ENCODE measurements around the gene ALKBH3.
A peak's percentile ranks its signal among the peaks of the same experiment; 100 is the strongest.

The ALKBH3 gene

DNA sequence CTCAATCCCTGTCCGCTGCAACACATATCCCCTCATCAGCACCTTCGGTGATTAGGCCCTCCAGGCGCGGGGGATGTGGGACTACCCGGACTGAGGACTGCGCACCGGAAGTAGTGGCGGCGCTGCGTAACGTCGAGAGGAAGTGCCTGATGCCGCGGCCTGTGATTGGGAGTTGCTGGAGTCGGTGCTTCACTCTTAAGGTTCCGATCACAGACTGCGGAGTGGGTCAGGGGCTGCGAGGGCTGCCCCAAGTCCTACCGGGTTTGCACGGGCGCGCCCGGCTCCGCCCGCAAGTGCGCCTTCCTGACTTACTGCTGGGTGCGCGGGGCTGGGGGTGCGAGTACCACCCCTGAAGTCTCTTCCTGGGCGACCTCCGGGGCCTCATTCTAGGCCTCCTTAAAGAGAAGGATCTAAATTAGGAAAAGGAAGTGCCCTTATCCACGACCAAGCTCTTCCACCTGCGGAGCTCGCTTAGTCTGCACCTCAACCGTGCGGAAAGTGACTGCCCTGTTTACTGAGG lies at the start of gene ALKBH3:
TSS of gene ALKBH3 (plus strand) at position 192 of the 520 bp plus-strand sequence. CDS start 1,822 bp downstream, outside the sequence.
- DNase-seq, result peak; percentile 94

DNA sequence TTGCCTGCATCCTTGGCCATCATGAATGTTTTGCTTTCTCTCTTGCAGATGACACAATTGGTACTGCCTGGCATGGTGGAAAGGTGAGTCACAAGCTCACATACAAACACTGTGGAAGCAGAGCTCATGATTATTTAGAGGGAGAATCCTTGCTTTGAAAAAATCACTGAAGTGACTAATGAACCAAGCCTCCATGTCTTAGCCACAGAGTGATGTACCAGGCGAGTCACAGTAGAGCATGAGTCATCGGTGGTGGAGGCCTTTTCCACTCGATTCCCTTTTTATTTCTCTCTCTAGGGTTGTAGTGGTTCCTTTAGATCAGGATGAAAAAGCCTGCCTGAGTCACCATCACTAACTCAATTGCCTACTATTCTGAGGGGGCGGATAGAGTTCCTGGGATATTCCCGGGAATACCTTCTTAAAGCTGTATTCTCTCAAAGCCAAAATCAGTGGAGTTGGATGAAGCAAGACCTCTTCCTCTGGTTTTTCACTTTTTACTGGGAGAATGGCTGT lies 49.6 kb upstream of the ALKBH3 start:
- peak; percentile 24 for DNase-seq

DNA sequence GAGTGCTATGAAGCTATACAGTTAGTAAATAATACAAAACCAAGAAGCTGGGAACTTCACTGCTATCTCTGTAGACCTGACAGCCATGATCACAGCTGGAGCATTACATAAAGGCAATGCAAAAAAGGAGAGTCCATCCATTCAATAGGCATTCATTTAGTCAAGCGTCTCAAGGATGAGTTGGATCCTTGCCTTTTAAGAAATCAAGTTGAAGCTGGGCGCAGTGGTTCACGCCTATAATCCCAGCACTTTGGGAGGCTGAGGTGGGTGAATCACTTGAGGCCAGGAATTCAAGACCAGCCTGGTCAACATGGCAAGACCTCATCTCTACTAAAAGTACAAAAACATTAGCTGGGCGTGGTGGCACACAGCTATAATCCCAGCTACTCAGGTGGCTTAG lies 48.1 kb upstream of the ALKBH3 start:
- no peak for DNase-seq

DNA sequence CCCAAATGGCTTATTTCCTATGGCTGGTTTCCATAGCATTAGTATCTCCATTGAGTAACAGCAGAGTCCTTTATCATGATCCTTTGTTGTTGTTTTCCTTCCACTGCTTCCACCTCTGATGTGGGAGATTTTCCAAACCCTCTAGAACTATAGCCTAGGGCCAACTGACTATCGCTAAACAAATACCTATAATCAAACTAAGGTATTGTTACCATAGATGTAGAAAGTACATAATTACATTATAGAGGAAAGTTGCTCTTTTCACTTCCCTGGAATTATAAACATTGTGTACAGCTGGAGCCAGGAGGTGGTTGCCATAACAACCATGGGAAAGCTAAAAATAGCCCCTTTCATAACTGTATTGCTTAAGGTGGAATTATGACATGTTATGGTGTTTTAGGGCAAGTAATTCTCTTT lies 47.0 kb upstream of the ALKBH3 start:
- DNase-seq, result no peak

DNA sequence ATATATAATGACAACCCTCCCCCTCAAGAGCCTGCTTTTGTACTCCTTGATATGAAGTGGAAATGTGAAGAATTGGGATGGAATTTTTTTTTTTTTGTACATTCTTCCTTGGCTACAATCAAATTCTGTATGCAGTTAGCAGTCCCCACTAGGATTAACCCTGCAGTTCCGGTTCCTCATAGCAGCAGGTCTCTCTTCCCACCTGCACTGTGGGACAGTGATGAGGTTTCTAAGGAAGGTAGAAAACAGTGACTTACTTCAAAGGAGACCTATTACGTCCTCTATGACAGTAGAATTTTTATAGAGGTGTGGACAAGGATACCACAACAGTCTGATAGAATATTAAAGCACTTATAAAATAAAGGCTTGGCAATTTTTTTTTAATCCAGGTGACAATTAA lies 46.3 kb upstream of the ALKBH3 start:
- DNase-seq, result no peak

DNA sequence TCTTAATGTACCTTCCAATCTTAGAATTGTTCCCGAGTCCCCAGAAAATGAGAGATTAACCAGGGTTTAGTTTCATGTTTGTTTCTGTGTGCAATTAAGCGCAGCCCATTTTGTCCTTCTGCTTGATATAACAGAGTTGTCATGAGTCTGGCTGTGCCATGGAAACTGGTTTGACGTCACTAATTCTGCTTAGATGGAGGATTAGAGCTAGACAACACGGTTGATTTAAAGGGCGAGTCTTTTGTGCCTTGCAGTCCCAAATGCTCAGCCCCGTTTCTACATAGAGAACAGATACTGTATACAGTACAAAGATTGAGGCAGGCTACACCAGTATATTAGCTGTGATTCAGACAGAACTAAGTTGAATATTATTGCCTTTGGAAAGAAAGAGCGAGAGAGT lies 45.5 kb upstream of the ALKBH3 start:
- no peak for DNase-seq

DNA sequence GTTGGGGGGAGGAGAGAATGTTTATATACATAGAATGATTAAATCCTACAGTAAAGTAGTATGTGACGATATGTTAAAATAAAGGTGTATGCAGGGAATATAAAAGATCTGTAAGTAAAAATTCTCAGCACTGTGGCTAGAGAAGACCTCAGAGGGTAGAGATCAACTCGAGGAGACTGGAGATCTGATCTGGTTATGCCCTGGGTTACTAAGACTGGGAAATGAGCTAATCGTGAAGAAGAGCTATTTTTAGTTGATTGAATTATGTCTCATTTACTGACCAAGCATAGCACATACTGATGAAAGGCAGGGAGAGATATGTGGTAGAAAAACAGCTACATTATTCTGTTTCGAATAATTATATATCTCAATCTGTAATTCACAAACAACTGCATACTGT lies 42.8 kb upstream of the ALKBH3 start:
- no peak for DNase-seq

DNA sequence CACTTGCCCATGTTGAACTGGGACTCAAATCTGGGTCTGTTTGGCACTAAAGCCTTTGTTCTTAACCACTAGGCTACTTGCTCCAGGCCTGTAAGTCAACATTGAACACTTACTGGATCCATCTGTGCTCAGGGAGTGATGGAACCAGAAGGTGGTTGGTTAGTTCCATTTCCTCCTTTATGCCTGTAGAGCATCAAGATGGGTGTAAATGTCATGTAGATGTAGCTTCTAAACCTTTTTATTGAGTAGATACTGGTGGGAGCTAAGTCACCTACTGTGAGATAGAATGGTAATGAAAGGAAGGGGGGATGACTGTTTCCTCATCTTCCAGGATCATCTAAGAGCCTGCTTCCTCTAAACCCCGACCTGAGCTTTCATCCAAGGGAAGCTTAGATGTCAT lies 38.6 kb upstream of the ALKBH3 start:
- DNase-seq, result no peak

DNA sequence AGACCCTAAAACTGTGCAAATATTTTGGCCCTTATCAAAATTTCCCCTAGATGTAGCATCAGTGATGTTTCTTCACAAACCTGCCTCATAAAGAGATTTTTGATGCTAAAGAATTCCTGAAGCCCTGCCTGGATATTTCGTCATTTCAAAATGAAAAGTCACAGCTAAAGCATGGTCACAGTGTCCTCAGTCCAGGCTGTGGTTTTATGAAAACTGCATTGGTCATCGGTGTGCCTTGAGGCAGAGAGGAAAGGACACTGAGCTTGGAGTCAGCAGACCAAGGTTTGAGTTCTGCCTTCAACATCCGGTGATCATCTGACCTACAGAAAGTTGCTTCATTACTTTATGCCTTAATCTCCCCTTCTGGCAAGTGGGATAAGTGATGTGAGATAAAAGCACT lies 34.8 kb upstream of the ALKBH3 start:
- no peak for DNase-seq

DNA sequence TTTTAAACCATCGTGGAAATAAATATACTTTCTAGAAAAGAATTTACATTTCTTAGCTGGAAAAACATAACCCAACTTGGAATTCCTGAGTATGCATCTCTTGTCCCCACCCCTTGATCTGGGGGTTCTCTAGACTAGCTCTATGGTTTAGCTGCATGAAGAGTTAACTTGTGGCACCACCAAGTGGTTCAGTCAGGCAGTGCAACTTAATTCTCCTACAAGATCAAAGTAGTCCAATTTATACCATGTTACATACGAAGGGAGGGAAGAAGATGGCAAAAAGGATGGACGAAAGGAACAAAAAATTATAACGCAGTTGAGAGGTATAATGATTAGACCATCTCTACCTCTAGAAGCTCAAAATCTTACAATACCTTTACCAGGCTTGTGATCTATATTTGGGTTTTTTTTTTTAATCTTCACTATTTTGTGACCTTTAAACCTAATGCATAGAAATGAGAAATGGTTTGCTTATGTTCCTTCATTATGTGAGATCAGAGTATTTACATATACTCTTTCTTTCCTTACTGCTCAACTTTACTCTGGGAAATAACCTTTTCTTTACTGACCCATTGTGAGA lies 28.5 kb upstream of the ALKBH3 start:
- peak; percentile 81 for DNase-seq

DNA sequence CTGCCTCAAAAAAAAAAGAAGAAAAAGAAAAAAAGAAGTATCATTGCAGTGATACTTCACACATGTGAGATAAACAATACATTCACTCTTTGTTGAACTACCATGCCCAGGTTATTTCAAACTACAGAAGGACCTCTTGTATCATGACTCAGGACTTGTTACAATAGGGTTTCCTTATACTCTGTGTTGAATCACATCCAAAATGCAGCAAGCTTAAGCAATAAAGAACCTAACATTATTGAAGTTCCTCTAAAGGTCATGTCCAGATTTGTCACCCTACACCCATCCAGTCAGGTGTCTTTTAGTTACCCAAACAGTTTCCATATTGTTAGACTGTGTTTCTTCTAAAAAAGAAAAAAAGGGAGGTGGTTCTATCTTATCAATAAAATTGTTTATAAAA lies 26.9 kb upstream of the ALKBH3 start:
- no peak for DNase-seq

DNA sequence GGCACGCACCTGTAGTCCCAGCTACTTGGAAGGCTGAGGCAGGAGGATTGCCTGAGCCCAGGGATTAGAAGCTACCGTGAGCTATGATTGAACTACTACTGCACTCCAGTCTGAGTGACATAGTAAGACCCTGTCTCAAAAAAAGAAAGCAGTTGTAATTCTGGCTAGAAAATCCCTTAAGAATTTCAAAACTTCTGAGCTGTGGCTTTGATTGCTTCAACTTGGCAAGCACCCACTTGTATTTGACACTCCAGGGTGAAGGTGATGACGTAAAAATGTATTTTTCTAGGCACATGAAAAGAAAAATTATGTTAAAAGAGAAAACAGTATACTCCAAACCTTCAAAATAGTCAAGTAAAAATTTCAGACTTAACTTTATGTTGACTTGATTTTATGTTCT lies 23.6 kb upstream of the ALKBH3 start:
- no peak for DNase-seq

DNA sequence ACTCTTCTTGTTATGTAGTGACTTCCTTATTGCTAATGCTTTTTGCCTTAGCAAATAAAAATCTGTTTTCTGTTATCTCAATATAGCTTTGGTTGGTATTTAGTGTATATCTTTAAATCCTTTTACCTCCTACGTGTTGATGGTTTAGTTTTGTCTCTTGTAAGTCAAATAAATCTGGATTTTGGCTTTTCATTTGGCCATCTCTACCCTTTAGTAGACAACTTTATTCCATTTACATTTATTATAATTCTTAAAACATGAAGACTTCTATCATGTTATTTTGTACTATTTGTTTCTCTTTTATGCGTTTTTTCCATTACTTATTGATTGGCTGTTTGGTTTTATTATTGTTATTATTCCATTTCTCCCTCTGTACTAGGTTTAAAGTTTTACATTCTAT lies 19.5 kb upstream of the ALKBH3 start:
- no peak for DNase-seq

DNA sequence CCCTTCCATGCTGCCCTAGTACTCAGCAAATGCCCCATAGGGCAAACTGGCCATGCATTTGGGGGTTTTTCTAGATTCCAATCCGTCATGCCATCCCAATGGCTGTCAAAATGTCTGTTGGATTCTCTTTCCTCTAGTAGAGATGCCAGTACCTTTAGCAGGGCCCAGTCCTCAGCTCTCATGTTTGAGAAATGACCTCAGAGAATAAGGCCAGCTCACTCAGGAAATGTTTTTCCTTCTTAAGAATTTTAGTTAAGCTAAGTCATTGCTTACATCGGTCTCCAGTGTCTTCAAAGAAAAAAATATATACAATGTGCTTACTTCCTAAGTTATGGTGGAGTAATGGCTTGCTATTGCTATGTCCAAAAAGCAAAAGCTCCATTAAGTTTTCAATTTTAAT lies 14.1 kb upstream of the ALKBH3 start:
- no peak for DNase-seq

DNA sequence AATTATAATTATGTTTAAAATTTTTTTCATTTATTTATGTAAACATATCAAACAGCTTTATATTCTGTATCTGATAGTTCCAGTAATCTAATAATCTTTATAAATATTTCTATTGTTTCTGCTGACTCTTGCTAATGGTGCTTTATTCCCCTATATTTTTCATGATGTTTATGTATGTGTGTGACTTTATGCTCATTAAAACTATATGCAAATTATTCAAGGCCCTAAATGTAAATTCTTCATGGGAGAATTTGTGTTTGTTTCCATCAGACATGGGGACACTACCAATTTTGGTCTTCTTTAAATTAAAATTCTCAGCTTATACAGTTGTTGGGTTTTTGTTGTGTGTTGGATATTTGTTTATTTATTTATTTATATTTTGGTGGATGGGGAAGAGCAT lies 13.7 kb upstream of the ALKBH3 start:
- DNase-seq, result no peak

DNA sequence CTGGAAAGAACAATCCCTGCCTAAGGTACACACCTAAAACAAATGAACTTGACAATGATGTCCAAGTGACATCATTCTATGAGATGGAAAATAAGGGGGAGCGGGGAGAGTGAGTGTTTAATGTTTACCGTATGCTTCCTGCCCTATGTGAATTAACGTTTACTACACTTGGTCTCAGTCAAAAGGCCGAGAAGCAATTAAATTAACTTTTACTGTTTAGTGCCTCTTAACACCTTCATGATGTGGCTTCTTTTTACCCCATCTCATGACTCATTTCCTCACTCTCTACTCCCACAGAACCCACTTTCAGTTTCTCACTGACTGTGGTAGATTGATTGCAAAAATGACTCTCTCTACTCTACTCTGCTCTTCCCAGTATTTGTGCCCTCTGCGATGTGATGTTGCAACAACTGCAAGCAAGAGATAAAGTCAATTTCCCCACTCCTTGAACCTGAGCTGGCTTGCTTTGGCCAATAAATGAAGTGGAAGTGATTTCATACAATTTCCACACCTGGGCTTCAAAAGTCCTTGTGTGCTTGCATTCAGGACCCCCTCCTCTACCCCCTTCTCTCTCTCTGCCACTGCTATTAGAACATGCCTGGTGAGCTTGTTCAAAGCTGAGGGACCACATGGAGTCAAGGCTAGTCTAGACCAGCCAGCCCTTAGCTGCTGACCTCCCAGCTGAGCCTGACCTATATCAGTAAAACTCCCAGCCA lies 11.6 kb upstream of the ALKBH3 start:
- peak; percentile 88 for DNase-seq

DNA sequence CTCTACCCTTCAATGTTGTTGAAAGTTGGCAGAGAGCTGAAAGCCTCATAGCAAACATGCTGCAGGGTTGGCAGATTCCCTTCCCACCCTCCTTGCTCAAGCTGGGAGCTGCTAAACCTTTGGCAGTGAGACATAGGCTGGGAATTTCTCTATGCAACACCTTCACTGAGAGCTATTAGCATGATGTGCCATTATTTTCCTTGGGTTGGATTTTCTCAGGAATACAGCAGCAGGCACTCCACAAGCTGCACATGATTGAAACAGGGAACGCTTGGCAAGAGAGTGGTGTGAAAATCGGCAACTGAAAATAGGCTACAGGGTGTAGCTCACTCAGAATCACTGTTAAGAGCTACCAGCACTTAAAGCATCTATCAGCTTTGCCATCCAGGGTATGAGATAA lies 9.6 kb upstream of the ALKBH3 start:
- no peak for DNase-seq

DNA sequence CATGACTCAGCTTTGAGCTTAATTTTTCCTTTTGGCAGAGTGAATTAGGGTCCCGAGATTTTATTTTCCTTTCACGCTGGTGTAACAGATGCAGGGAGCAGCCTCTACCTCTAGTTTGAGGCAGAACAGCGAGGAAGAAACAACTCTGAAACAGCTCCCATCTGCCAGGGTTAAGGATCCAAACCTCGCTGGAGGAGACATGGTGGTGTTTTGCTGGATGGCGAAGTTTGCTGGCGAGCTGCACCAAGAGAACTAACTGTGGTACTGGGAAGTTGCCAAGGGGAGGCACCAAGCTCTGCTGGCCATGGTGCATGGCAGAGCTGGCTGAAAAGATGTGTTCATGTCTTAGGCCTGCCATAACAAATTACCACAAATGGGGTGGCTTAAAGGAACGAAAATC lies 7.6 kb upstream of the ALKBH3 start:
- no peak for DNase-seq

DNA sequence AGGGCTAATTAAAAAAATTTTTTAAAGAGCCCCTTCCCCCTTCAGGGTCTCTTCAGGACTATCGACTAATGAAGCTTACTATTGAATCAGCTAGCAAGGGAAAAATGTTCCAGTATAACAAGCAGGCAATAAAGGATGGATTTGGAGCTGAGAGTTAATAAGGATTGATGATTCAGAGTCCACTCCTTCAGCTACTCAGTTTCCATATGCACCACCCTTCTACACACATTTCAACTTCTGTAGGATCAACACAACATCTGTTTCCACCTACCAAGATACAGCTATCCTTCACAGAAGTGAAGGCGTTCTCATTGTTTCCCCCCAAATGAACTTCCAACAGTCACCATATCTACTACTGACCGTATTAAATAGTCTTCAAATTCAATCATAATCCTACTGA lies 6.6 kb upstream of the ALKBH3 start:
- no peak for DNase-seq

DNA sequence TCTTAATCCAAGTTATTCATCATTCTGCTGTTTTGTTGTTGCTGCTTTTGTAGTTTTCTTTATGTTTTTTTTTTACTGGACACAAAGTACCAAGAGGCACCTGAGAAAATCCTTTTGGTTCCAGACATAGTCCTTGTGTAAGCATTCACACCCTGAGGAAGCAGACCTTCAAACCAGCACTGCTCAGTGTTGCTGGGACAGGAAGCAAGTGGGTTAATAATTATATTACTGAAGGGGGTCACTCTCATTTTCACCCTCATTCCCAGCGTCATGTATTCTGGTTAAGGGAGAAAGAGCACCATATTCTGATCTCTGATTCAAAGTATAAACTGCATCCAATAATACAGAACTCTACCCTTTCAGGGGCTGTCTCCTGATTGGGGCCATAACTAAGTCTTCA lies 5.9 kb upstream of the ALKBH3 start:
- DNase-seq, result no peak

DNA sequence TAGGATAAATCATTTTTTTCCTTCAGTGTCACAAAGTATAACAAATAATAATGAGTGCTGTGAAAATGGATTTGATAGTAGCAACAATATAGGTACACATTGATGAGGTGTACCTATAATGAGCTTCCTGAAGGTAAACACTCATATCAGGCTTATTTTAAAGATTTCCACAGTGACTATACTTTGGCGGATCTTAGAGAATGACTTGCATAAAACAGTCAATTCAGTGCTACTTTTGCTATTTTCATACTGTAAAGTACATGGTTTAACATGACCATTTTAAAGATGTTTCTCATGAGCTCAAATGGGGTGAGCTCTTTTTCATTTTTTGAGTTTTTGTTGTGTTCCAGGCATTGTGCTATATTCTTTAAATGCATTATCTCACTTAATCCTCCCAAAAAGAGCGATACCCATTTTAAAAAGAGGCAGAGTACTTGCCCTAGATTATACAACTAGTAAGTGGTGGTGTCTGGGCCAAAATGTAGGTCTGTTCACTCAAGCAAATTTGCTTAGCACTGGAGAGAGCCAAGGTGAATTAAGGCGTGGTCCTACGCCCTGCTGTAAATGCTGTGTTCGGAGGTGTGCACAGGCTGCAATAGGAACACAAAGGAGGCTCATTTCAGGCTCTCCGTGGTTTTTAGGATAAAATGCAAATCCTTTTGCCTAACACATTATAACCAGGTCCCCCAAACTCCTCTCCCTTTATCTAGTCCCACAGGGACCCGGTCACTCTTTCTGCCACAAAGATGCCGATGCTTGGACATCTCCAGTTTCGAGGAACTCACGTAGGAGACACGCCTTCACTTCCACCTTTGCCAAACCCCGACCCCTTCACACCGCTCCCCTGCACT lies 617 bp upstream of the ALKBH3 start:
- DNase-seq, result no peak

DNA sequence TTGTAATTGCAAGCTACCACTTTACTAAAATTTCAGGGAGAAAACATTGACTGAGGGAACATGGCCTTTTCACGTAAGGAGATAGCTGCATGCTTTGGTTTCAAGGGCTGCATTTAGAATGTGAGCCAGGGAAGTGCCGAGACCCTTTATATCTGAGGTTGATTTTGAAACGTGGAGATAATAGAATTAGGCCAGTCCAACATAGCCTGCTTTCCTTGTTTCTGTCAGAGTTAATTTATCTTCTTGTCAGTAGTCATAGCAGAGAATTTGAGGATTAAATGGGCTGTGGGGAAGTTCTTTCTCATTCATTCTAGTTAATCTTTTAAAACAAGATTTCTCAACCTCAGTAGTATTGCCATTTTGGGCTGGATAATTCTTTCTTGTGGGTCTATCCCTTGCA lies 12.2 kb downstream of the ALKBH3 start:
- DNase-seq, result no peak

DNA sequence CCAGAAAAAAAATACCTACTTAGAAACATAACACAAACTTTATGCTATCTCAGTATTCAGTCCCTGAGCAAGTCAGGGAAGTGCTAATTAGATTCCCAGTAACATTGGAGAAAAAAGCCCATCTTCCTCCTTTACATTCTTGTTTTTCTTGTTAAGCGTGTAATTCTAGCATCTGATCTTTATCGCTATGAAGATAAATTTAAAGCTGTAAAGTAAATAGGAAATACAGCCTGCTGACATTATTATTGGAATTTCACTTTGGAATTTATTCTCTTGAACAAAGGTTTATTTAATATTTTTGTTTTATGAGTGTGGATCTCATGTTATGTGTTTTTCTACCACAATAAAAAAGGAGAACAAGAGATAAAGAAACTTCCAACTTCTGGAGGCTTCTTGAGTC lies 13.9 kb downstream of the ALKBH3 start:
- no peak for DNase-seq

DNA sequence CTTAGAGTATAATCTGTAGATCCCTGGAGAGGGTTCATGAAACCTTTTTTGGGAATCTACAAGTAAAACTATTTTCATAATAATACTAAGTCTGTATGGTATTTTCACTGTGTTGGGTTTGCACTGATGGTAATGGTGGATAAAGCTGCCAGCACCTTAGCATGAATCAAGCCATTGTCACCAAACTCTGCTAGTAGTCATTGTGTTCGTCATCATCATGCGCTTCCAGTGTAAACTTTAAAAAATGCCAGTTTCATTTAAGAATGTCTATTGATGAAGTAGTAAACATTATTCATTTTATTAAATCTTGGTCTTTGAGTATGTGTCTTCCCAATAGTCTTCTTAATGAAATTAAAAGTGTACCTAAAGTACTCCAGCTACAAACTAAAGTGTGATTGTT lies 15.0 kb downstream of the ALKBH3 start:
- DNase-seq, result no peak

All from hematopoietic multipotent progenitor cell treated with erythropoietin and hydrocortisone succinate and interleukin-3 and kit ligand, for 8 days (in vitro differentiated cells).